Mesenchymal stem cell (in vitro differentiated cells and primary cell): ENCODE measurements around the gene MATN1.
A peak's percentile ranks its signal among the peaks of the same experiment; 100 is the strongest.

ENCODE experiments used
- DNase-seq: peaks from one replicate; pipeline ENCODE4 v3.0.0-alpha.2; 2013
- H2AFZ ChIP-seq: one replicate; pipeline ENCODE4 v1.6.1; 2013; ENCODE audit warnings: low read depth, mild to moderate bottlenecking, control low read depth, inconsistent platforms, low read length, moderate library complexity
- H2AK5ac ChIP-seq: 2 replicates; pipeline ENCODE4 v1.6.1; 2013; ENCODE audit warnings: low read length, moderate library complexity, mild to moderate bottlenecking, inconsistent platforms; ENCODE audit not compliant: severe bottlenecking
- H2BK120ac ChIP-seq: one replicate; pipeline ENCODE4 v1.6.1; 2013; ENCODE audit warnings: low read depth, mild to moderate bottlenecking, inconsistent platforms, low read length, moderate library complexity
- H2BK12ac ChIP-seq, 2 experiments: one replicate each; pipeline ENCODE4 v1.6.1; 2013; ENCODE audit warnings: inconsistent platforms in 2 of 2, low read length in 2 of 2, mild to moderate bottlenecking in 2 of 2, moderate library complexity in 2 of 2, control low read depth in 1 of 2
- H2BK15ac ChIP-seq: one replicate; pipeline ENCODE4 v1.6.1; 2013; ENCODE audit warnings: mild to moderate bottlenecking, low read depth, inconsistent platforms; ENCODE audit not compliant: poor library complexity, severe bottlenecking
- H2BK5ac ChIP-seq: 2 replicates; pipeline ENCODE4 v1.6.1; 2013; ENCODE audit warnings: low read depth, mild to moderate bottlenecking, low read length, control low read depth, inconsistent platforms; ENCODE audit not compliant: poor library complexity, severe bottlenecking
- H3K14ac ChIP-seq, 2 experiments: one replicate each; pipeline ENCODE4 v1.6.1; 2013; ENCODE audit warnings: inconsistent platforms in 2 of 2, low read length in 2 of 2, control low read depth in 1 of 2, mild to moderate bottlenecking in 1 of 2, moderate library complexity in 1 of 2
- H3K18ac ChIP-seq, 2 experiments: one replicate each; pipeline ENCODE4 v1.6.1; 2013; ENCODE audit warnings: inconsistent platforms in 2 of 2, low read length in 2 of 2, control low read depth in 1 of 2, low read depth in 1 of 2, mild to moderate bottlenecking in 1 of 2
- H3K23ac ChIP-seq, 2 experiments: one replicate each; pipeline ENCODE4 v1.6.1; 2013; ENCODE audit warnings: inconsistent platforms in 2 of 2, low read length in 2 of 2, mild to moderate bottlenecking in 2 of 2, moderate library complexity in 2 of 2, control low read depth in 1 of 2
- H3K27ac ChIP-seq: 2 replicates; pipeline ENCODE4 v1.5.1; 2013; ENCODE audit warnings: mild to moderate bottlenecking, moderate library complexity, low read length, control low read depth, inconsistent platforms; ENCODE audit not compliant: poor library complexity, severe bottlenecking
- H3K27me3 ChIP-seq, 2 experiments: 2 replicates each; pipeline versions ENCODE4 v1.6.1 to v1.7.0; 2013; ENCODE audit warnings: low read length in 2 of 2, mild to moderate bottlenecking in 2 of 2, moderate library complexity in 2 of 2, control low read depth in 1 of 2, inconsistent platforms in 1 of 2; ENCODE audit not compliant: control insufficient read depth in 1 of 2, insufficient read depth in 1 of 2
- H3K36me3 ChIP-seq, 2 experiments: 2 replicates each; pipeline versions ENCODE4 v1.6.1 to v1.7.0; 2013; ENCODE audit warnings: low read length in 2 of 2, control low read depth in 1 of 2, inconsistent platforms in 1 of 2, low read depth in 1 of 2, mild to moderate bottlenecking in 1 of 2; ENCODE audit not compliant: insufficient read depth in 2 of 2, control insufficient read depth in 1 of 2
- H3K4ac ChIP-seq, 2 experiments: one replicate each; pipeline ENCODE4 v1.6.1; 2013; ENCODE audit warnings: inconsistent platforms in 2 of 2, low read length in 2 of 2, mild to moderate bottlenecking in 2 of 2, moderate library complexity in 2 of 2, control low read depth in 1 of 2, low read depth in 1 of 2
- H3K4me1 ChIP-seq: 2 replicates; pipeline ENCODE4 v1.6.1; 2013; ENCODE audit warnings: low read depth, low read length, control low read depth; ENCODE audit not compliant: control insufficient read depth, insufficient read depth
- H3K4me2 ChIP-seq: 2 replicates; pipeline ENCODE4 v1.6.1; 2013; ENCODE audit warnings: low read length, mild to moderate bottlenecking, inconsistent platforms; ENCODE audit not compliant: poor library complexity, severe bottlenecking
- H3K4me3 ChIP-seq, 2 experiments: 2 replicates each; pipeline versions ENCODE4 v1.5.1 to v1.7.0; 2013; ENCODE audit warnings: low read length in 2 of 2, mild to moderate bottlenecking in 2 of 2, control low read depth in 1 of 2, low read depth in 1 of 2; ENCODE audit not compliant: insufficient read depth in 1 of 2
- H3K79me1 ChIP-seq: replicated peaks from 2 replicates; pipeline ENCODE4 v1.6.1; 2013; ENCODE audit warnings: mild to moderate bottlenecking, control low read depth, low read length, inconsistent platforms; ENCODE audit not compliant: poor library complexity, severe bottlenecking
- H3K9ac ChIP-seq: 2 replicates; pipeline ENCODE4 v1.7.0; 2013; ENCODE audit warnings: mild to moderate bottlenecking, low read length, moderate library complexity
- H3K9me3 ChIP-seq: 2 replicates; pipeline ENCODE4 v1.7.0; 2013; ENCODE audit warnings: mild to moderate bottlenecking, low read length; ENCODE audit not compliant: control insufficient read depth
- H4K8ac ChIP-seq: one replicate; pipeline ENCODE4 v1.6.1; 2013; ENCODE audit warnings: inconsistent platforms, mild to moderate bottlenecking, low read length, moderate library complexity
- H4K91ac ChIP-seq: one replicate; pipeline ENCODE4 v1.6.1; 2013; ENCODE audit warnings: mild to moderate bottlenecking, low read length, inconsistent platforms
- WGBS: methylation state at CpG from one replicate; pipeline ENCODE4 v1.1.7; 2013; ENCODE audit warnings: mixed read lengths; 5-methylcytosine and 5-hydroxymethylcytosine counted together

MATN1 gene

GRCh38 chr1:30700528-30701257, 22.7 kb downstream of the MATN1 start:
- H3K36me3 ChIP-seq, result no peaks in the 10 kb centered on the region

DNA sequence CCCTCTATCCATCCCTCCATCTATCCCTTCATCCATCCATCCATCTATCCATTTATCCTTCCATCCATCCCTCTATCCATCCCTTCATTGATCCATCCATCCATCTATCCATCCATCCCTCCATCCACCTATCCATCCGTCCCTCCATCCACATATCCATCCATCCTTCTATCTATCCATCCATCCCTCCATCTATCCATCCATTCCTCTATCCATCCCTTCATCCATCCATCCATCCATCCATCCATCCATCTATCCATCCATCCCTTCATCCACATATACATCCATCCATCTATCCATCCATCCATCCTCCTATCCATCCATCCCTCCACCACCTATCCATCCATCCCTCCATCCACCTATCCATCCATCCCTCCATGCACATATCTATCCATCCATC, 23.6 kb downstream of the MATN1 start:
- DNase-seq, result no peak

More at GRCh38 chr1:30700528-30701257, 22.7 kb downstream of the MATN1 start:
- Histone ChIP-seq H3K27ac (no peak overlapping the region), H2BK5ac (no peak overlapping the region), H2BK15ac (no peak overlapping the region), H3K4me3 (no peak overlapping the region), H3K23ac (peak overlapping the region in 1 of 2 experiments; percentile 14), H3K9me3 (no peaks in the 10 kb centered on the region), H2BK12ac (peak overlapping the region in 1 of 2 experiments; percentile 37), H3K14ac (no peak overlapping the region), H4K91ac (no peak overlapping the region), H2BK120ac (no peak overlapping the region), H4K8ac (no peak overlapping the region), H3K27me3 (peaks cover 0 to 10% of the 10 kb centered on the region in 2 experiments), H3K9ac (peak overlapping the region; percentile 38), H3K4me2 (no peak overlapping the region), H2AFZ (no peak overlapping the region), H3K4me1 (peaks cover 21% of the 10 kb centered on the region), H2AK5ac (no peak overlapping the region), H3K79me1 (no peaks in the 10 kb centered on the region), H3K18ac (no peak overlapping the region), H3K4ac (no peak overlapping the region)
- DNase-seq, result peak; percentile 48
- WGBS, result 67% methylated on average over 7 of the region's 7 CpGs

GRCh38 chr1:30698401-30698981, 24.9 kb downstream of the MATN1 start:
- no peak for DNase-seq
- Histone ChIP-seq H3K9ac (peak overlapping the region; percentile 56), H3K4me3 (no peak overlapping the region), H4K8ac (no peak overlapping the region), H3K23ac (no peak overlapping the region), H3K4me2 (no peak overlapping the region), H2AFZ (no peak overlapping the region), H3K36me3 (no peaks in the 10 kb centered on the region), H3K79me1 (no peaks in the 10 kb centered on the region), H2BK15ac (no peak overlapping the region), H2AK5ac (no peak overlapping the region), H2BK12ac (no peak overlapping the region), H2BK120ac (no peak overlapping the region), H3K4me1 (peaks cover 21% of the 10 kb centered on the region), H3K18ac (no peak overlapping the region), H3K27ac (no peak overlapping the region), H3K27me3 (peaks cover 0 to 12% of the 10 kb centered on the region in 2 experiments), H3K4ac (no peak overlapping the region), H2BK5ac (no peak overlapping the region), H3K14ac (no peak overlapping the region), H4K91ac (no peak overlapping the region), H3K9me3 (no peaks in the 10 kb centered on the region)
- WGBS, result 81% methylated on average over 15 of the region's 17 CpGs

More for the DNA sequence above, 23.6 kb downstream of the MATN1 start:
- Histone ChIP-seq H4K91ac (no peak overlapping the region), H2AFZ (no peak overlapping the region), H3K36me3 (no peaks in the 10 kb centered on the region), H3K4me1 (peaks cover 21% of the 10 kb centered on the region), H3K18ac (no peak overlapping the region), H3K4me3 (no peak overlapping the region), H3K27me3 (peaks cover 0 to 12% of the 10 kb centered on the region in 2 experiments), H2BK15ac (no peak overlapping the region), H2BK12ac (no peak overlapping the region), H3K9me3 (no peaks in the 10 kb centered on the region), H3K4ac (no peak overlapping the region), H2BK5ac (no peak overlapping the region), H3K4me2 (no peak overlapping the region), H3K23ac (no peak overlapping the region), H2BK120ac (no peak overlapping the region), H3K27ac (no peak overlapping the region), H2AK5ac (no peak overlapping the region), H4K8ac (no peak overlapping the region), H3K14ac (no peak overlapping the region), H3K9ac (no peak overlapping the region), H3K79me1 (no peaks in the 10 kb centered on the region)
- 79% methylated on average over 1 of the region's 1 CpG for WGBS

DNA sequence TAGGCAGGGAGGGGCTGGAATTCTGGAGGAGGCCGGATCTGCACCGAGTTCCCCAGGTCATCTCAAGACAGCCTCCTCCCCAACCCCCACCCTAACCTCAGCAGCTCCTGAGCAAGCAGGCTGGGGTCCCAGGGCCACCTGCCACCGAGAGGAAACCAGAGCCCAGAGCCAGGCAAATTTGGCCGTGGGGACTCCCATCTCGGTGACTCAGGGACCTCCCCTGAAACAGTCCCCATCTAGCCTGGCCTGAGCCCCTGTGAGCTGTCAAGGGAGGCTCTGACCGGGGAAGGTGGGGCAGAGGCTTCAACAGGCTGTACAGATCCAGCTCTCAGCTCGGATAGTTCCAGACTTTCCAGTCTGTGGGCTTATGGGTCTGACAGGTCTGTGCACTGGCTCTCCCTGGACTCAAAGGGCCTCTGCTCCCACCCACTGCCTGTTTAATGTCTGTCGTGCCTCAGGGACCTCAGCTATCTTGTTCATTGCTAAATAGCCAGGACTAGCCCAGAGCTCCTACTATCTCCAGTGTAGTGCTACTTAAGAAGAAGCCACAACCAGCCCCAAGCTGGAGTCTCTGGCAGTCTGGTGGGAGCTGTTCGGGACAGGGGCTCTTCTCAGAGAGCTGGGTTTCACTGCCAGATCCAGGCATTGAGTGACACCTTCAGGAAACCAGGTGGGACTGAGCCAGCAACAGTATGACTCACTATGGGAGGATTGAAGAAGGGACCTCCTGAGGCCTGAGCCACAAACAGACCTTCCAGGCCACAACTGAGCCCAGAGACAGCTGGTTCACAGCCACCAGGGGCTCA, 25.6 kb downstream of the MATN1 start:
- WGBS, result 66% methylated on average over 8 of the region's 9 CpGs
- Histone ChIP-seq H2BK120ac (no peak overlapping the region), H3K4me2 (no peak overlapping the region), H3K79me1 (no peaks in the 10 kb centered on the region), H2BK5ac (no peak overlapping the region), H4K8ac (no peak overlapping the region), H3K18ac (no peak overlapping the region), H3K4me1 (peaks cover 21% of the 10 kb centered on the region), H4K91ac (no peak overlapping the region), H3K27ac (no peak overlapping the region), H3K23ac (no peak overlapping the region), H2BK15ac (no peak overlapping the region), H2AK5ac (no peak overlapping the region), H3K9ac (peak overlapping the region; percentile 56), H3K27me3 (peaks cover 0 to 18% of the 10 kb centered on the region in 2 experiments), H2BK12ac (no peak overlapping the region), H3K14ac (no peak overlapping the region), H3K4me3 (no peak overlapping the region), H3K36me3 (no peaks in the 10 kb centered on the region), H3K9me3 (no peaks in the 10 kb centered on the region), H2AFZ (no peak overlapping the region), H3K4ac (no peak overlapping the region)
- no peak for DNase-seq
